SK-N-MC (cell line): ENCODE measurements around the gene IPO11.

Source experiments
- EZH2 ChIP-seq: fragments of 200-600 bp; sonication (generic); IDR thresholded peaks from one replicate; pipeline ENCODE4 v1.6.1; 2017; ENCODE audit warnings: antibody characterized with exemption
- FOXP2 ChIP-seq: optimal IDR thresholded peaks from 2 replicates; pipeline ENCODE3; 2011; ENCODE audit warnings: mild to moderate bottlenecking, moderate library complexity; ENCODE audit not compliant: insufficient read depth; ENCODE audit errors: extremely low read length, control extremely low read depth
- POLR2AphosphoS5 ChIP-seq: IDR thresholded peaks from 2 replicates; pipeline ENCODE4 v1.6.1; 2012; ENCODE audit warnings: mild to moderate bottlenecking, low read depth, low read length, borderline replicate concordance

DNA sequence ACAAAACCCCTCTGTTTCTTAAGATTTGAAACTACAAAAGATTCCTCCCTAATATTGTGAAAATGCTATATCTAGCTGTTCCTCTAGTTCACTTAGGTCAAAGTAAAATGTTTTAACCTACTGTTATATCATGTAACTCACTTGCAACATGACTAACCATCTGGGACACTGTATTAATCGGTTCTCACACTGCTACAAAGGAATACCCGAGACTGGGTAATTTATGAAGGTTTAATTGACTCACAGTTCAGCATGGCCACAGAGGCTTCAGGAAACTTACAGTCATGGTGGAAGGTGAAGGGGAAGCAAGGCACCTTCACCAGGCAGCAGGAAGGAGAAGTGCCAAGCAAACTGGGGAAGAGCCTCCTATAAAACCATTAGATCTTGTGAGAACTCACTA, 43.5 kb upstream of the IPO11 start:
- TF ChIP-seq POLR2AphosphoS5: no peak
- TF ChIP-seq EZH2: no peak
- TF ChIP-seq FOXP2: no peak
